Embryonic facial prominence (tissue), 1 donor: ENCODE results near the gene ATP2B2.
"Not testable (repeated sequence)": the region's sequence is repeated elsewhere in the genome, so short reads cannot be mapped to it uniquely, and the experiment has no call there.

ENCODE experiments used
- DNase-seq: peaks from one replicate; pipeline ENCODE4 v3.0.0-alpha.2; 2016; ENCODE audit errors: extremely low spot score

ATP2B2 gene

DNA sequence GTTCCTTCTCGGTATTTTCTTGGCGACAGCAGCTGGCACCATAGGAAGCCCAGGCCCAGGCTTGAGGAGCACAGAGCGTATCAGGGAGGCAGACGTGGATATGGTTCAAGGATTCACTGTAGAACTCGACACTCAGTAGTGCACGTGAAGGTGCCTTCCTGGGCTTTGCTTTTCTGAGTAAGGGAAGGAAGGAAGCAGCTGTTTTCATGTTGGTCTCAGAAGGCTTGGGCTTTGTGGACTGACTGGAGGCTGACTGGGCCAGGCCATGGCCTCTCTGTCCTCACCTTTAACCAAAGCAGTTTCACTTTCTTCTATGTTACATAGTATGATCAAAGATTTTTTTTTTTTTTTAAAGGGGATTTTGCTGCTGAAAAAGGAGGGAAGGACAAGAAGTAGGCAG, 205.7 kb downstream of the ATP2B2 start:
- DNase-seq = no peak

DNA sequence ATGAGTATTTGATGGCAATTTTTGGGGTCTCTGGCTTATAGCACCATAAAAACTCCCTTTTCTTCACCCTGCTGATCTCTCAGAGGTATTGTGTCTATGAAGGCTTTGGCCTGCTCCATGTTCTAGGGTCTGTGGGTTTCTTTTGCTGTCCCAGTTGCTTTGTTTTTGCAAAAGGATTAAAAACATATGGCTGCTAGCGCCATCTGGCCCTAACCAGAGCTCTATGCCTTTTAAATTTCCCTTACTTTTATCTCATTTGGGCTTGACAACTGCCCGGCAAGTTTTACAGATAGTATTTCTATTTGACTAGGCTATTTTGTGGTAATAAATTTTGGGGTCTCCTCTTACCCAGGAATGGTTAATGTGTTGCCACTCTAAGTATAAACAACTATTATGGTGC, 206.2 kb downstream of the ATP2B2 start:
- no peak for DNase-seq

DNA sequence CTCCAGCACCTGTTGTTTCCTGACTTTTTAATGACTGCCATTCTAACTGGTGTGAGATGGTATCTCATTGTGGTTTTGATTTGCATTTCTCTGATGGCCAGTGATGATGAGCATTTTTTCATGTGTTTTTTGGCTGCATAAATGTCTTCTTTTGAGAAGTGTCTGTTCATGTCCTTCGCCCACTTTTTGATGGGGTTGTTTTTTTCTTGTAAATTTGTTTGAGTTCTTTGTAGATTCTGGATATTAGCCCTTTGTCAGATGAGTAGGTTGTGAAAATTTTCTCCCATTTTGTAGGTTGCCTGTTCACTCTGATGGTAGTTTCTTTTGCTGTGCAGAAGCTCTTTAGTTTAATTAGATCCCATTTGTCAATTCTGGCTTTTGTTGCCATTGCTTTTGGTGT, 207.3 kb downstream of the ATP2B2 start:
- not testable (repeated sequence) for DNase-seq

DNA sequence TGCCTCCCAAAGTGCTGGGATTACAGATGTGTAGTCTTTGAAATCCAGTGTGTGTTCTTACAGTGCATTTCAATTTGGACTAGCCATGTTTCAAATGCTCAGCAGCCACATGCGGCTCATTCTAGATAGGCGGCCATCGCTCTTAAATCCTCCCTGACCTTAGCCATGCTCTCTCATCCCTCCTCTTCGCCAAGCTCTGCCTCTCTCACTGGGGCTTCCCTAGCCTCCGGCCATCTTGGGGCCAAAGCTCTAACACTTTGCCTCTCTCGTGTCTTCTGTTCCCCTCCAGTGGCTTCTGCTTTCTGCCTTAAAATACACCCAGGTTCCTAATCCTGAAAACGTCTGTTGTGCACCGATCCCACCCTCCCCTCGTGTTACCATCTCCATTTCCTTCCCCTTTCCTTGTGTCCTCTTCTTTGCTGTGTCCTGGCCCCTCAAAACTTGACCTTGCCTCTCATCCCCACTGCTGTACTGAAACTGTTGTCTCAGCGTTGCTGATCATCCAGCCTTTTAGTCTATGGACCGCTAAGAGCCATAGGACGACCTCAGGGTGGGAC, 211.3 kb downstream of the ATP2B2 start:
- DNase-seq = no peak

DNA sequence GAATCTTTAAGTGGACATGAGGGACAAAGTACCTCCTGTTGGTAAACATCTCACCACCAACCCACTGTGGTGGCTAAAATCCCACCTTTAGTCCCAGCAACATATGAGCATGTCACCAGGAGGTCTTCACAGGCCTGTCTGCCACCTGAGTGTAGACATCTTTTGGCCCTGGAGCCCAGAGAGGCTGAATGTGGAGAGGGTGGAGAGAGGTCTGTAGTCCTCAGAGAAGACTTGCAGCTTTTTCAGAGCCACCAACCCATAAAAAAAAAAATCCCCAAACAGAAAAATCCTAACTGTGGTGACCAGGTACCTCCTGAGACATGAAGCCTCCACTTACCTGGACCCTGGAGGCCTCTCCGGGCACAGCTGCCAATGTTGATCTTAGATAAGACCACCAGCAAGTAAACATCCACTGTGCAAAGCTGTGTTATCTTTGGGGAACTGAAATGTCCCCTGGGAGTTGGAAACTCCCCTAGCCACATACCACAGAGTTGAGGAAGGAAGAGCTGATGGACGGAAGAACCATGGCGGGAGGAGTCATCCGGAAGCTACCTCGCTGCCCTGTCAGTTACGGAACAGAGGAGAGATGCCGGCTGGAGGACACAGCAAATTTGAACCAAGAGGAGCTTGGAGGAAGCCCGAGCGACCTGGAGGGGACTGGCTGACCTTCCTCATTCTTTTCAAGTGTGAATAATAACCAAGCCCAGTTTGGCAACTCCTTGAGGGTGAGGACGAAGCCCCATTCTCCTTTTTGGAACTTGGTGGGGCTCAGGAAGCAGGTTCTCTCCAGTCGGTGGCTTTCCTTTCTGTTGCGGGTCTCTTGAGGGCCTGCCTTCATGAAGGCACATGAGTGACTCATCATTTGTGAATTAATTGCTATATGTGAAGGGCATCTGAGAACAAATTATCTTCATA, 212.6 kb downstream of the ATP2B2 start, which contains the start of gene GHRL:
TSS of gene GHRL (minus strand) at position 443 of the 915 bp plus-strand sequence. CDS start 2,767 bp downstream, outside the sequence.
- DNase-seq = no peak

DNA sequence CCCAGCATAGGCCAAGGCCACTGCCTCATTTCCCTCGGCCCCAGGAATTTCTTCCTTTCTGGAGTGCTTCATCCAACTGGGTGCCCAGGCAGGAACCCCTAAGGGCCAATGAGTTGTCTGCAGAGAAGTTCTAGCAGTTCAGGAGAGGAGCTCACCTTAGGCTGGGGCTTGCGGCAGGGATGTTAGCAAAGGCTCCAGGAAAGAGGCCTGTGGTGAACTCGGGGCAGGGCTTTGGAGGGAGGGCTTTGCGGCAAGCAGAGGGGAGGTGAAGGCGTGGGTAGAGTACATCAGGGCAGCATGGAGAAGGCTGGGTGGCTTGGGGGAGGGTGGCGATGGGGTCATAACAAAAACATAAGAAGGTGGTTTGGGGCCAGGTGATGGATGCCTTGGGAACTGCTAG, 213.7 kb downstream of the ATP2B2 start:
- DNase-seq = no peak

DNA sequence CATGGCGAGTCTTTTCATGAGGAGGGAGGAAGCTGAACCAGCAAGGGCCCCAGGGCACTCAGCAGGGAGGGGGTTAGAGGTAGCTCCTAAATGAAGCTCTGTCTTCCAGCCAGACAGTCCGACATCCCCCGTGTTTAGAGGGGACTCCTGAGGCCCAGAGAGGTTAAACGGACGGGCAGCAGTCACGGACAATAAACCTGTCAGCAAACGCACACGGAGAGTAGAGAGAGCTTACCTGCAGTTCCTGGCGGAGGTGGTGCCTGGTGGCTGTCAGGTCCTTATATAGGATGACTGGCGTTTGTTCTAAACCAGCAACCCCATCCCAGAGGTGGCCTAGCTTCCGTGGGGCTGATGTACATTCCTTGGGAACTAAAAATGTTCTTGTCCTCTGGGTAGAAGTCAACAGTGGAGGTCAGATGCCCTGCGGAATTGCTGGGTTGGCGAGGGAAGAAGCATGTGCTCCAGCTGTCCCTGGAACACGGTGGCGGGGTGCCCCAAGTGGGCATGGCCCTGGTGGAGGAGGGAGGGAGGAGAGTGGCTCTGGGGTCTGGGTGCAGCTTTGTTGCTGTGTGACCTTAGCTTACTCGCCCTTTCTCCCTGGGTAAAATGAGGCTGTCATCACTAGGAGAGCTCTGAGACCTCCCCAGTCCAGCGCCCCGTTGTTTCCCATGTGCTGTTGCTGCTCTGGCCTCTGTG, 214.8 kb downstream of the ATP2B2 start:
- no peak for DNase-seq

DNA sequence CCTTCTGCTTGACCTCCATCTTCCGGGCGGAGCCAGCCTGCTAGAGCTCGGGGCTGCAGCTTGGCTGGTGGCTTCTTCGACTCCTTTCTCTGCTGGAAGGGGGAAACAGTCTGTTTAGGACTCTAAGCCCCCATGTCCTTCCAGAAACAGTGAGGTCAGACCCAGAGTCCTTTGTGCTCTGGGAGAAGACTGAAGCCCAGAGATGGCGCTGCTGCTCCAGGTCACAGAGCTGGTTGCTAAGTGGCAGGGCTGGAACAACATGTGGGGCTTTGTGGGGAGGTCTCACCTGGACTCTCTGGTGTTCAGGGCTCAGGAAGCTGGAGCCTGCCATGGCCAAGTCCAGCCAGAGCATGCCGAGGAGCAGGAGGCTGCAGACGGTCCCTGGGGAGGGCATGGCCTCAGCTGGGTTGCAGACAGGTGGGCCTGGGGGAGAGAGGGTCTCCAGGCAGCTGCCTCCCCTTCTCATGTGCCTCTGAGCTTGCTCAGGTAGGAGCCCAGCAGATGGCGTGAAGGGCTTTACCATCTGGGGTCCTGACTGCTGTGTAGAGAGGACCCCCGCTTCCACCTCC, 215.5 kb downstream of the ATP2B2 start:
- no peak for DNase-seq

DNA sequence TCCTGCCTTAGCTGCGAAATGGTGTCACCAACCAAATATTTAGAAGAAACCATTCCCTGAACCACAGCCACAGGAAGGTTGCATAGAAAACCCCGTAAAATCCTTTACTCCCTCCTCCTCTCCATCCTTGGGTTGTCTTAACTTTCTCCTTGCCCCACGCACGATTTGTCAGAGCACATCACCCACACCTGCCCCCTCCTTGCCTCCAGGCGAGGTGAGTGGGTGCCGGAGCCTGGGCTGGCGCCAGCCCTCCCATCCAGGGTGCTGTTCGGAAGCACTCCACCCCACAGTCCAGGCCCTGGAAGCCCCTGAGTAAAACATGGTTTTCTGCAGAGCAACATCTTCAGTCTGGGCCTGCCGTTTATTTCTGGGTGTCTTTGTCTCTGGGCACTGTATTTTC, 216.3 kb downstream of the ATP2B2 start:
- DNase-seq = no peak

DNA sequence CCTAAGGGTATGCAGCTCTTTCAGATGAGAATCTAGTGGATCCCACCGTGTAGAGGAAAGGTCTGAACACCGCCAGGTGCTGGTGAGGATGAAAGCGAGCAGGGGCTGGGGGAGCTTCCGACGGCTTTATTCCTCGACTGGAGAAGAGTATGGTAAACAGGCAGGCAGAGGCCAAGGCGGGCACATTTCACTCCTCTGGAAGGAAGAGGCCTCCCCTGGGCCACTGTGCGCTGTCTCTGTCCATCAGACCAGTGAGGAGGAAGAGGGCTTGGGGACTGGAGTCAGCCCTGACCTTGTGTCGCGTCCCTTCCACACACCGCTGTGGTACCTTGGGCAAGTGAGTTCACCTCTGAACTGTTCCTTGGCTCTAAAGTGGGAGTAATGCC, 216.8 kb downstream of the ATP2B2 start:
- no peak for DNase-seq

DNA sequence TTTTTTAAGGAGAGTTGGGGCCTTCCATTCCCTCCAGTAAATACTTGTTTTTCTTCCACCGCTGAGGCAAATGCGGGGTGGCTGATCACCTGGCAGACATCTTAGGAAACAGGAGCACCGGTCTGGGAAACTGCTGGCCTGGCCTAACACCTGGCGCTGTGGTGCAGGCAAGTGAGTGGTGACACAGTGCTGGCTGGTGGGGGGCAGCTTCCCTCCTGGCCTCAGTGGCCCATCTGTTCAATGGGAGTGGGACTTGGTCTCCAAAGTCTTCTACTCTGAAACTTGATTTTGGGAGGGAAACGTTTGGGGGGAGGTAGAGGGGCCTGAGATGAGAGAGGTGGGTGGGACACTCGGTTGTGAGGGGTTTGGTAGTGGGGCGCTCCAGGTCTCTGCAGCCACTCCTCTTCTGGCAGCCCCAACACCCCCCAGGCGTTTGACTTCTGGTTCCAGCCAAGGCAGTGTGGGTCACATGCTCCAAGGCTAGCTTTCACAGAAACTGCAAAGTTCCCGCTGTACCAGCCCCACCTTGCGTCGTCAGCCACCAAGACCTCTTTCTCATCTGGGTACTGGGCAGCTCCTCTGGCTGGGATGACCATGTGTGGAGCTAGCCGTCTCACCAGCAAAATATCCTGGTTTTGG, 217.3 kb downstream of the ATP2B2 start:
- DNase-seq = no peak

DNA sequence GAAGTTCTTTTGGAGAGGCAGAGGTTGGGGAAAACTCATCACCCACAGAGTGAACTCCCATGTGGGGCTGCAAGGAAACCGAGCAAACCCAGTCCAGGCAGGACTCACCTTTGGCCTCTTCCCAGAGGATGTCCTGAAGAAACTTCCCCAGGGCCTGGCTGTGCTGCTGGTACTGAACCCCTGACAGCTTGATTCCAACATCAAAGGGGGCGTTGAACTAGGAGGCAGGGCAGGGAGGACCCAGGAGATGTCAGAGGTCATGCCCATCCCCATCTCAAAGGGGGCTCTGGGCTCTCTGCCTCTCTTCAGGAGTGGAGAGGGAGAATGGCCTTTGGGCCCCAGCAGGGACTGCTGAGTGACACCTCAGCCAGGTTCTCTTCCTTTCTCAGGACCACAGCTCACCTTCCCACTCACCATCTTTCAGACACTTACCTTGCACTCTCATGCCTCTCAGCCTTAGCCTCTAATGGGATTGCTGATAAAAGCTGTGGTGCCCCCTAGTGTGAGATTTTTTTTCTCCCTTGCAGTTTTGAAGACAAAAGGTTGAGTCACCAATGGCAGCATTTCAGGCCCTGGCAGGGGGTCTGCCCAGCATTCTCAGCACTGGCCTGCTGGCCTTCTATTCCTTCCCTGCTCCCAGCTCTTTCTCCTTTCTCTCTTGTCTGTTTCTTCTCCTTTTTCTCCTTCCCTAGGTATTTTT, 218.6 kb downstream of the ATP2B2 start:
- no peak for DNase-seq

DNA sequence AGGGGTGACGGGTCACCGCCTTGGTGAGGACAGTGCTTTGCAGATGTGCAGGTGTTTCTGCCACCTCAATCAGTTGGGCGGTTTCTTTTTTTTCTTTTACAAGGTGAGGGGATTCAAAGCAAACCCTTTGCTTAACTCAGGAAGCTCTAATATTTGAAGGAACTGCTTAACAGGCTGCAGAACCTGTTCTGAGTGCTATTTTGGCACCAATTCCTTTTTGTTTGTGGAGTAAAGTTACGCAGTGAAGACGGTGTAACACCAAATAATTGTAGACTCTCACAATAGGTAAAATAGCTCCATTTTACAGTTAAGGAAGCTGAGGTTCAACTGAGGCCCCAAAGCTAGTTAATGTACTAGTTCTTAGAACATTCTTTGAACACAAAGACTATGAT, 219.3 kb downstream of the ATP2B2 start:
- DNase-seq = no peak

DNA sequence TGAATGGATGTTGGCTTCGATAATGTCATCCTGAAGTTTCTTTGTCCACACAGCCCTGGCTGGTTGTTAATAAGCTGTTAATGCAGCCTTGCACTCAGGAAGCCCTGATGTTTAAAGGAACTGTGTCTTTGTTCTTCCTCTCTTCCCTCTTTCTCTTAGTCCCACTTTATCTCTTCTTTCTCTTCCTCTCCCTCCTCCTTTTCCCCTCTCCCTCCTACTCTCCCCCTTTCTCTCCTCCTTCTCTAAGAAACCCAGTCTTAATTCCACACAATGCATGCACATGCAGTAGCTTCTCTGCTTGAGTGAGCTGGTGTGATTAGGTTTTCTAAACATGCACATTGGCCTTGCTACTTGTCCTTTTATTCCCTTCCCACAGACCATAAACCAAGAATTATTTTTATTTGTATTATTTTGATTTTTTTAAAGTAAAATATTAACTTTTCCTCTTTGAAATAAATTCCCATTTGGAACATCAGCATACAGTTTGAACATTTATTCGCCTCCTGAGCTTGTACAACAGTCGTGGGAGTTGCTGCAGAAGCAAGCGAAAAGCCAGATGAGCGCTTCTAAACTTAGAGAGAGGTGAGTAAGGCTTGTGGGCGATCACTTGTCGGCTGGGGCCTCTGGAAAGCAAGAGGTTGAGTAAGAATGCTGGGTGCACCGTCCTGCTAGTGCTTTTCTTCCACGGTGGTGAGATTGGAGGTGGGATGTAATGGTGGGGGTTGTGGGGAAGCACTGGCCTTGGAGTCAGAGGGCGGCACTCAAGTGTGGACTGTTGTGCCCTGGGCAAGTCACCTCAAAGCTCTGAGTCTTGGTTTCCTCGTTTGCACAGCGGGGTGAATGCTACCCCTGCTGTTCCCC, 219.9 kb downstream of the ATP2B2 start:
- no peak for DNase-seq

DNA sequence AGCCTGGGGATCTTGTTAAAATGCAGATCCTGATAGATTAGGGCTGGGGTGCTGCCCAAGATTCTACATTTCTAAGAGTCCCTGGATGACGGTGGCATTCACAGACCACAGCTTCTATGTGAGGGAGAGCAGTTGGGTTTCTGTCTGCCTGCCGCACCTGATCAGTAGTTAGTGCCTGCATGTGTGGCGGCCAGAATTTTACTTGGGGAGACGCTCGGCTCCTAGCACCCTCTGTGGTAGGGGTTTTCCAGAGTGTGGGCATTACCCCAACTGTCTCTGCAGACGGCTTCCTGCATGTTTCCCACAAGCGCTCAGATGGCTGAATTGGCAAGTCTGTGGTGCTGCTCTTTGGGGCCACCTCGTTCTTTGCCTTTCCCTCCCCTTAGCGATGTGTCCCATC, 220.9 kb downstream of the ATP2B2 start:
- DNase-seq = no peak

DNA sequence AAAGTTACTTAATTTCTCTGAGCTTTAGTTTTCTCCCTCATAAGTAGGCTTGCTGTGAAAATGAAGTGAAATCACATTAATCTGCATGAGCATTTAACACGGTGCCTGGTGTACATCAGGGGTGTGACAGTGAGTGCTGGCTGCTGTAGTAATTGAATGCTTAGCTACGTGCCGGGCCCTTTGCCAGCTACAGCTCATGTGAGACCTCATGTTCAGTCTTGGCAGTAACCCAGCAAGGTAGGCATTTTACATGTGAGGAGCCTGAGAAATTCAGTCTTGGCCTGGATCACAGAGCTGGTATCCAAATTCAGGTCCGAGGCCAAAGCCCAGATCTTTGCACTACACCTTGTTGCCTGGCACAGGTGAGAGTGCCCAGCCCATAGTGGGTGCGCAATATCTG, 221.7 kb downstream of the ATP2B2 start:
- DNase-seq = no peak

DNA sequence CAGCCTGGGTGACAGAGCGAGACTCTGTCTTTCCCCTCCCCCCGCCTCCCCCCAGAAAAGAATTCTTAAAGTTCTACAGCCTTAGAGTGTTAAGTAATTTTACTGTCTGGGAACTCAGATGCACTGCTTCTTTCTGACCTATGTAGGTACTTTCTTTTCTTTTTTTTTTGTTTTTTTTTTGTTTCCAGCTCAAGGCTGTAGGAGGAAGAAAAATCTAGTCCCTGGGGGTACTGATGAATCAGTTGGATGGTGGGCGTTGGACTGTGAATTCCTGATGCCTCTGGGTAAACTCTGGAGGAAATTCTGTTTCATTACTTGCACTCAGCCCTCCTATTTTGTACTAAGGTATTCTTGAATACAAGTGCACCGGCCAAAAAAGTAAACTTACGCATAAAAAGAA, 223.4 kb downstream of the ATP2B2 start:
- no peak for DNase-seq

DNA sequence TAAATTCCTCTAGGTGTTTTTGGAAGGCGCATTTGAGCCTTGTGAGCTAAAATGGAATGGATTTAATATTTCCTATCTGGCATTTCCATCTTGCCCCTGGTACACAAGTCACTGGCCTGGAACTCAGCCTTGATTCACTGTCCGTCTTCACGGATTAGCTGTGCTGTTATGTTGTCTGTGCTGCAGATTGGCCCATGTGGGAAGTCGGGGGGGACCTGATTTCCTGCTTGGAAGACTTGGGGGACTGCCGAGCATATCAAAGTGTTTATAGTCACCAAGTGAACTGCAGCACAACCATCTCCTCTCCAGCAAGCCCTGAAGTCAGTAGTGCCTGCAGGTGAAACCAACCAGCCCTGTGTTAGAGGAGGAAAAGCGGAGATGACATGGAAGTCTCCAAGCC, 224.8 kb downstream of the ATP2B2 start:
- DNase-seq = no peak

DNA sequence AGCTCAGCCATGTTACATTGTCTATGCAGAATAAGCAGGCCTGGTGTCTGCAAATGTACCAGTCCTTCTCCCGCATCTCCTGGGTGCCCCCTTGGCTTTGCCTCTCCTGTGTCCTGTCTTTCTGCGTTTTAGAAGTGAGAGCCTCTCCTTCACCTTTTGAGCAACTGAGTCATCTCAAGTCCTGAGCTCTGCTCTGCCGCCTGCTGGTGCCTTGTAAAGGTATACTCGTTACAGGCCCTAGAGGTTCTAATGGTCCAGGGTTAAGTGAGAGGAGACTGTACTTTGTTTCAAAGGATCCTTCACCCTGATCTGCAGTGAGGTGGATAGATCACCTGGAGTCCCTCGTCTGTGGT, 225.2 kb downstream of the ATP2B2 start:
- no peak for DNase-seq

DNA sequence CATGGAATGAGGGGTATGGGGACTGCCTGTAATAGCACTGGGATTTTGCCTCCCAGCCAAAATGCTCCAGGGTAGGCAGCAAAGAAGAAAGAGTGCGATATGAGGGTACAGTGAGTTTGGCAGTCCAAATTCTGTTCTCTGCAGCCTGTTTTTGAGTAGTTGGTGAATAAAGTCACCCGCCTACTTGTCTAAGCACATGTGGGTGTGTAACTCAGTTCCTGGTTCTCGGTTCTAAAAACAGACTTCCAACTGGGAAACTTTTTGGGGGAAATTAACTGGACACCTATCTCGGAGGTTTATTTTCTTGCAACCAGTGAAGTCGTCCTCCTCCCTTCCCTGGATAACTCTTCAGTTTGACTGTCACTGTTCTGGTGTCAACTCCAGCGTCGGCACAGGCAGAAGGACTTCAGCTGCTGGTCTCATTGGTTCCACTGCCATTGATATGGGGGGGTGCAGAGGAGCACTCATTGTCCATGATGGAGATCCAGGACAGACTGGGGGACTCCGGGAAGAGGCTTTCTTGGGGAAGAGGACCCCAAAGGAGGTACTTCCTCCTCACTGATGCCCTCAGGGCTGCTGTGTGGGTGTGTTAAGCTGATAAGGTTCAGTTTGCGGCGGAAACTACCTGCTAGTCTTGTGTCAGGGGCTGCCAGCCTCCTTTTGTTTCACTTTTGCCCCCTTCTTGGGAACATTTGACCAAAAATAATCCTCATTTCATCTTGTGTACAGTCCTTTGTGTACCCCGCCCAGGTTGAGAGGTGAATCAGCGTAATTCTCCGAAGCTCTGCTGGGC, 225.8 kb downstream of the ATP2B2 start:
- no peak for DNase-seq
